Measurements from ENCODE around the gene KIRREL3. TPM values are rescaled to one million over a fixed set of nuclear protein-coding genes. Genes with fewer than 3 reads are reported as not detected.

Gene KIRREL3
- total RNA-seq, 4 donors from 2014 or later: 0.82 to 15.7 (median 1.4) TPM; not detected in 1

DNA sequence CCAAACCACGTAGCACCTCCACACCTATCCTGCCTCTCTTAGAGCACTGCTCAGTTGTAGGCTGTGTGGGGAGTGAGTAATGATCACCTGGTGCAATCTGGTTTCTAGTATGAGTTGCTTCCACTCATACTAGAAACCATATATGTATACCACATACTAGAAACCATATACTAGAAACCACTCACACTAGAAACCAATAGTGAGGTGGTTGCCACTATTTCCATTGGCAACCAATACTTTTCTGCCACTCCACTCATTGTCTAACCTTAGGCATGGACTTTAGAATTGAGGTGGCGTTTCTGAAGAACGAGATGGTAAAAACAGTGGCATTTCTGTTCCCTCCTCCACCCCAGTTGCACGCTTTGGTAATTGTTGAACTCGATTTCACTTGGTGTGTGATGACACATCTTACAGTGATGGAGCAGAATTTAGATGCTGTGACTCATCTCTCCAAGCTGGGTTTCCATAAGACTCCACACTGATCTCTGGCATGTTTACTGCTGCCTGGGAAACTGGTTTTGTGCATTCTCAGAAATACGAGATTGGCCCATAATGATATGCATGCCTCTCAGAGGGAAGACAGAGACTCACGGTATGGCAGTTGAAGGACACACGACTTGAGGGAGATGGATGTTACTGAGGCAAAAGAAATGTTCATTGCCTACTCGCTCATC, 82.9 kb downstream of the KIRREL3 start:
- Histone ChIP-seq H3K9me3 (no peaks in the 10 kb centered on the region), H3K36me3 (no peaks in the 10 kb centered on the region), H3K27me3 (no peaks in the 10 kb centered on the region), H3K4me1 (no peaks in the 10 kb centered on the region), H3K27ac (no peak overlapping the region), H3K4me3 (no peak overlapping the region)
- TF ChIP-seq, protein P1, sequence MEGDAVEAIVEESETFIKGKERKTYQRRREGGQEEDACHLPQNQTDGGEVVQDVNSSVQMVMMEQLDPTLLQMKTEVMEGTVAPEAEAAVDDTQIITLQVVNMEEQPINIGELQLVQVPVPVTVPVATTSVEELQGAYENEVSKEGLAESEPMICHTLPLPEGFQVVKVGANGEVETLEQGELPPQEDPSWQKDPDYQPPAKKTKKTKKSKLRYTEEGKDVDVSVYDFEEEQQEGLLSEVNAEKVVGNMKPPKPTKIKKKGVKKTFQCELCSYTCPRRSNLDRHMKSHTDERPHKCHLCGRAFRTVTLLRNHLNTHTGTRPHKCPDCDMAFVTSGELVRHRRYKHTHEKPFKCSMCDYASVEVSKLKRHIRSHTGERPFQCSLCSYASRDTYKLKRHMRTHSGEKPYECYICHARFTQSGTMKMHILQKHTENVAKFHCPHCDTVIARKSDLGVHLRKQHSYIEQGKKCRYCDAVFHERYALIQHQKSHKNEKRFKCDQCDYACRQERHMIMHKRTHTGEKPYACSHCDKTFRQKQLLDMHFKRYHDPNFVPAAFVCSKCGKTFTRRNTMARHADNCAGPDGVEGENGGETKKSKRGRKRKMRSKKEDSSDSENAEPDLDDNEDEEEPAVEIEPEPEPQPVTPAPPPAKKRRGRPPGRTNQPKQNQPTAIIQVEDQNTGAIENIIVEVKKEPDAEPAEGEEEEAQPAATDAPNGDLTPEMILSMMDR (IDR thresholded peaks at IDR 0.05): no peak
- TF ChIP-seq POLR2A (IDR thresholded peaks at IDR 0.05) (no peak), POLR2AphosphoS5 (IDR thresholded peaks at IDR 0.05) (no peak), EP300 (IDR thresholded peaks at IDR 0.05; ENCODE audit: low read depth) (no peak)
- intact Hi-C loops (cut with DNase I; ENCODE audit: low total_unique reads) (no loop called here), in situ Hi-C loops (cut with MboI; ENCODE audit: low pct_ligation_motif_present in 1 of 4, low pct_unique_long_range_greater_than_20kb in 1 of 4, low sequenced_read_pairs in 3 of 4) (no loop called here)
- WGBS, 2 donors (ENCODE audit: low coverage in 1 of 2): 61 to 69% methylated on average over 2 to 9 of the region's 9 CpGs
- DNase-seq: no peak

DNA sequence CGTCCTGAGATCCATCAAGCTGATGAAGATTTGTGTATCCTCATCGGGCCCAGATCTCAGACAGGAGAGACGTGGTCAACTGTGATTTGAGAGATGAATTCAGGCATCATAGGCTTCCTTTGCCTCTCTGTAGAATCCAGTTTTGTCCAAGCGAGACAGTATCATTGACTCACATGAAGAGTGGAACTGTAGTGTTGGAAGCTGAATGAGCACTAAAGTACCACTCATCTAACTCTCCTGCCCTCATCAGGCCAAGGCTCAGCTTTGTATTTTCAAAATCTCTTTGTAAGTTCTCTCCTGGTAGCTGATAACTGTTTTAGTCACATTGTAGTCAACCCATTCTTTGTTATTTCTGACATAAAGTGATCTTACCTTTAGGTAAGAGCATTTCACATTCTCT, 85.1 kb downstream of the KIRREL3 start:
- TF ChIP-seq, protein P1 (IDR thresholded peaks at IDR 0.05): no peak
- TF ChIP-seq EP300 (IDR thresholded peaks at IDR 0.05; ENCODE audit: low read depth) (no peak), POLR2A (IDR thresholded peaks at IDR 0.05) (no peak), POLR2AphosphoS5 (IDR thresholded peaks at IDR 0.05) (no peak)
- Histone ChIP-seq H3K4me1 (no peaks in the 10 kb centered on the region), H3K4me3 (no peak overlapping the region), H3K36me3 (no peaks in the 10 kb centered on the region), H3K27ac (no peak overlapping the region), H3K9me3 (no peaks in the 10 kb centered on the region), H3K27me3 (no peaks in the 10 kb centered on the region)
- in situ Hi-C loops (cut with MboI; ENCODE audit: low pct_ligation_motif_present in 1 of 4, low pct_unique_long_range_greater_than_20kb in 1 of 4, low sequenced_read_pairs in 3 of 4) (no loop called here), intact Hi-C loops (cut with DNase I; ENCODE audit: low total_unique reads) (no loop called here)
- WGBS, 2 donors (ENCODE audit: low coverage in 1 of 2): 83 to 98% methylated on average over 4 of the region's 4 CpGs
- no peak for DNase-seq

DNA sequence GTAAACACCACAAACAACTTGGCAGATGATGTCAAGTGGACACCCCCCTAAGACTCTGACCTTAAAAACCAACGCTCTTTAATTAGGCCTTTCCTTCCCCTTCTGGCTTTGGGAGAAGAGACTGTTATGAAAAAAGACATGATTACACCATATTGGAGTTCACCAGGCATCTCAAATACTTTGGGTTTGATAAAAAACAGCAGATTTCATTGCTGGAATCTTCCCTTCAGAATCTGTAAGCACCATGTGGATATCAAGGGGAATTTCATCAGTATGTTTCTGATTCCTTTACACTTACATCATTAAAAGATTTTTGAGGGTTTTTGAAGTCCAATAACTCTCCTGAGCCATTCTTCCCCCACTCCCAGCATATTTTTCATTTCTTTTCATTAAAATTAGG, 85.6 kb downstream of the KIRREL3 start:
- Histone ChIP-seq H3K27me3 (no peaks in the 10 kb centered on the region), H3K4me3 (no peak overlapping the region), H3K27ac (no peak overlapping the region), H3K4me1 (no peaks in the 10 kb centered on the region), H3K9me3 (no peaks in the 10 kb centered on the region), H3K36me3 (no peaks in the 10 kb centered on the region)
- in situ Hi-C loops (cut with MboI; ENCODE audit: low pct_ligation_motif_present in 1 of 4, low pct_unique_long_range_greater_than_20kb in 1 of 4, low sequenced_read_pairs in 3 of 4) (no loop called here), intact Hi-C loops (cut with DNase I; ENCODE audit: low total_unique reads) (no loop called here)
- no peak for DNase-seq
- TF ChIP-seq, protein P1 (IDR thresholded peaks at IDR 0.05): no peak
- no peak for TF ChIP-seq POLR2A (IDR thresholded peaks at IDR 0.05)
- 50 to 67% methylated on average over 1 of the region's 1 CpG for WGBS, 2 donors (ENCODE audit: low coverage in 1 of 2)

DNA sequence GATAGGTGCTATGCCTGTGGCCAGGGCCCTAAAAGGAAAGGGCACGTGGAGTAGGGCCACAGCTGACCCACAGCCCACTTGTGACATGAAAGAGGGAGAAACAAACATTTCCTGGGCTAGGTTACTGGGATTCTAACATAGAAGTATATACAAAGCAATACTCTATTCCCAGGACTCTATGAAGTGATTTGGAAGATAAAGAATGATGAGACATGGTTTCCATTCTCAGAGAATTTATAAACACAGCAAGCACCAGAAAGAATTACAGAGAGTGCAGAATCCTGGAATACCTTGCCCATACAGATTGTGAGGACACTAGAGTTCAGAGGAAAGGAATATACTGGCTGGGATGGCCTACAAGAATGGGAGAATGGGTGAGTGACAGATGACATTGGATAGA, 86.4 kb downstream of the KIRREL3 start:
- no peaks in the 10 kb centered on the region for H3K4me1 ChIP-seq
- intact Hi-C loops (cut with DNase I; ENCODE audit: low total_unique reads) (no loop called here), in situ Hi-C loops (cut with MboI; ENCODE audit: low pct_ligation_motif_present in 1 of 4, low pct_unique_long_range_greater_than_20kb in 1 of 4, low sequenced_read_pairs in 3 of 4) (no loop called here)
- DNase-seq: no peak
- H3K36me3 ChIP-seq: no peaks in the 10 kb centered on the region
- H3K27me3 ChIP-seq: no peaks in the 10 kb centered on the region
- TF ChIP-seq EP300 (IDR thresholded peaks at IDR 0.05; ENCODE audit: low read depth) (no peak), POLR2AphosphoS5 (IDR thresholded peaks at IDR 0.05) (no peak), POLR2A (IDR thresholded peaks at IDR 0.05) (no peak)
- TF ChIP-seq, protein P1 (IDR thresholded peaks at IDR 0.05): no peak
- no peak overlapping the region for H3K27ac ChIP-seq
- WGBS, 2 donors (ENCODE audit: low coverage in 1 of 2): 38 to 68% methylated on average over 1 of the region's 1 CpG
- H3K4me3 ChIP-seq: no peak overlapping the region
- no peaks in the 10 kb centered on the region for H3K9me3 ChIP-seq
